Trophoblast cell (in vitro differentiated cells and primary cell): ENCODE results near the gene SLX4IP.

Experiments
- DNase-seq, 2 donors: peaks; one replicate each; pipeline ENCODE4 v3.0.0-alpha.2; 2016
- H2AFZ ChIP-seq: 2 replicates; pipeline ENCODE4 v1.6.1; 2013; ENCODE audit warnings: low read length, moderate library complexity, mild to moderate bottlenecking; ENCODE audit not compliant: insufficient read depth, poor library complexity
- H2AK5ac ChIP-seq: 2 replicates; pipeline ENCODE4 v1.6.1; 2013; ENCODE audit warnings: mild to moderate bottlenecking, low read length
- H2BK120ac ChIP-seq: 2 replicates; pipeline ENCODE4 v1.6.1; 2013; ENCODE audit warnings: low read length, mild to moderate bottlenecking, moderate library complexity; ENCODE audit not compliant: insufficient read depth, poor library complexity
- H2BK12ac ChIP-seq: 2 replicates; pipeline ENCODE4 v1.6.1; 2013; ENCODE audit warnings: mild to moderate bottlenecking, low read length, moderate library complexity
- H2BK5ac ChIP-seq: 2 replicates; pipeline ENCODE4 v1.6.1; 2013; ENCODE audit warnings: low read length, low read depth, moderate library complexity, mild to moderate bottlenecking; ENCODE audit not compliant: poor library complexity
- H3K14ac ChIP-seq: 2 replicates; pipeline ENCODE4 v1.6.1; 2013; ENCODE audit warnings: mild to moderate bottlenecking, low read length
- H3K18ac ChIP-seq: 2 replicates; pipeline ENCODE4 v1.6.1; 2013; ENCODE audit warnings: mild to moderate bottlenecking, low read length
- H3K23ac ChIP-seq: 2 replicates; pipeline ENCODE4 v1.6.1; 2013; ENCODE audit warnings: low read length
- H3K27ac ChIP-seq: 2 replicates; pipeline ENCODE4 v1.5.1; 2013; ENCODE audit warnings: low read depth, mild to moderate bottlenecking, inconsistent platforms, low read length, moderate library complexity
- H3K27me3 ChIP-seq: 2 replicates; pipeline ENCODE4 v1.6.1; 2013; ENCODE audit warnings: inconsistent platforms, mild to moderate bottlenecking, low read length, moderate library complexity; ENCODE audit not compliant: insufficient read depth
- H3K36me3 ChIP-seq, 2 experiments: 1 replicate in 1 of 2; 2 replicates in 1 of 2; pipeline ENCODE4 v1.6.1; 2013; ENCODE audit warnings: low read length in 2 of 2, mild to moderate bottlenecking in 2 of 2, moderate library complexity in 1 of 2; ENCODE audit not compliant: insufficient read depth in 2 of 2, control insufficient read depth in 1 of 2
- H3K4ac ChIP-seq: 2 replicates; pipeline ENCODE4 v1.6.1; 2013; ENCODE audit warnings: low read depth, mild to moderate bottlenecking, low read length, moderate library complexity
- H3K4me1 ChIP-seq, 2 experiments: 1 replicate in 1 of 2; 2 replicates in 1 of 2; pipeline ENCODE4 v1.6.1; 2013; ENCODE audit warnings: low read length in 2 of 2, mild to moderate bottlenecking in 2 of 2, moderate library complexity in 1 of 2; ENCODE audit not compliant: insufficient read depth in 2 of 2, control insufficient read depth in 1 of 2
- H3K4me2 ChIP-seq: 2 replicates; pipeline ENCODE4 v1.6.1; 2013; ENCODE audit warnings: inconsistent platforms, mild to moderate bottlenecking, low read length, moderate library complexity
- H3K4me3 ChIP-seq: 2 replicates; pipeline ENCODE4 v1.5.1; 2013; ENCODE audit warnings: mild to moderate bottlenecking, low read depth, low read length, inconsistent platforms
- H3K79me1 ChIP-seq: one replicate; pipeline ENCODE4 v1.6.1; 2013; ENCODE audit warnings: low read length
- H3K79me2 ChIP-seq: 2 replicates; pipeline ENCODE4 v1.6.1; 2013; ENCODE audit warnings: low read length, mild to moderate bottlenecking; ENCODE audit not compliant: control insufficient read depth, insufficient read depth, poor library complexity
- H3K9ac ChIP-seq: 2 replicates; pipeline ENCODE4 v1.6.1; 2013; ENCODE audit warnings: mild to moderate bottlenecking, low read length
- H3K9me3 ChIP-seq: 2 replicates; pipeline ENCODE4 v1.6.1; 2013; ENCODE audit warnings: low read depth, mild to moderate bottlenecking, control low read depth, inconsistent platforms, low read length; ENCODE audit not compliant: insufficient read depth
- H4K12ac ChIP-seq: 2 replicates; pipeline ENCODE4 v1.6.1; 2013; ENCODE audit warnings: low read depth, mild to moderate bottlenecking, low read length, moderate library complexity
- H4K8ac ChIP-seq: 2 replicates; pipeline ENCODE4 v1.6.1; 2013; ENCODE audit warnings: low read depth, mild to moderate bottlenecking, low read length, moderate library complexity
- H4K91ac ChIP-seq: one replicate; pipeline ENCODE4 v1.6.1; 2013; ENCODE audit warnings: low read depth, mild to moderate bottlenecking, low read length, moderate library complexity
- WGBS: extraction: QIAGEN DNeasy Blood & Tissue Kit; methylation state at CpG from one replicate; pipeline ENCODE4 v1.1.7; 2013; ENCODE audit warnings: missing lambda C conversion rate; ENCODE audit not compliant: insufficient read length, insufficient coverage; ENCODE audit errors: extremely low coverage; 5-methylcytosine and 5-hydroxymethylcytosine counted together

SLX4IP gene

GRCh38 chr20:10662661-10663458, 227.8 kb downstream of the SLX4IP start:
- H3K79me1 ChIP-seq: peaks cover 15% of the 10 kb centered on the region
- no peak overlapping the region for H4K91ac ChIP-seq
- H3K14ac ChIP-seq: no peak overlapping the region
- H2BK12ac ChIP-seq: no peak overlapping the region
- no peak overlapping the region for H2AK5ac ChIP-seq
- H3K4me1 ChIP-seq: peaks cover 36 to 50% of the 10 kb centered on the region in 2 experiments
- no peak overlapping the region for H4K8ac ChIP-seq
- no peak overlapping the region for H3K9ac ChIP-seq
- H3K4me3 ChIP-seq: no peak overlapping the region
- no peaks in the 10 kb centered on the region for H3K79me2 ChIP-seq
- no peak overlapping the region for H3K4me2 ChIP-seq
- no peak overlapping the region for H3K4ac ChIP-seq
- peaks cover 38 to 62% of the 10 kb centered on the region in 2 experiments for H3K36me3 ChIP-seq
- no peak overlapping the region for H2AFZ ChIP-seq
- no peak overlapping the region for H4K12ac ChIP-seq
- H3K18ac ChIP-seq: no peak overlapping the region
- H3K27ac ChIP-seq: no peak overlapping the region
- H2BK5ac ChIP-seq: no peak overlapping the region
- no peak for DNase-seq
- H3K27me3 ChIP-seq: no peaks in the 10 kb centered on the region
- no peak overlapping the region for H2BK120ac ChIP-seq
- H3K9me3 ChIP-seq: peaks cover 8% of the 10 kb centered on the region
- no CpG with 5 or more reads among the region's 10 CpGs for whole genome bisulfite sequencing
- no peak overlapping the region for H3K23ac ChIP-seq

- Histone ChIP-seq H3K9me3 (peaks cover 5% of the 10 kb centered on the region), H3K79me1 (peaks cover 15% of the 10 kb centered on the region), H3K4me3 (no peak overlapping the region), H4K8ac (no peak overlapping the region), H3K9ac (no peak overlapping the region), H2BK120ac (no peak overlapping the region), H3K27ac (no peak overlapping the region), H2BK12ac (no peak overlapping the region), H3K36me3 (peaks cover 32 to 59% of the 10 kb centered on the region in 2 experiments), H2AFZ (no peak overlapping the region), H3K18ac (no peak overlapping the region), H2BK5ac (no peak overlapping the region), H4K91ac (no peak overlapping the region), H3K4ac (no peak overlapping the region), H3K4me1 (peaks cover 31 to 45% of the 10 kb centered on the region in 2 experiments), H4K12ac (no peak overlapping the region), H3K14ac (no peak overlapping the region), H3K27me3 (no peaks in the 10 kb centered on the region), H3K23ac (no peak overlapping the region), H3K79me2 (no peaks in the 10 kb centered on the region), H3K4me2 (no peak overlapping the region), H2AK5ac (no peak overlapping the region)
- WGBS: no CpG with 5 or more reads among the region's 8 CpGs
- DNase-seq: no peak
Observed at GRCh38 chr20:10663756-10664155, 228.7 kb downstream of the SLX4IP start.

GRCh38 chr20:10665027-10665561, 230.0 kb downstream of the SLX4IP start:
- Histone ChIP-seq H2AK5ac (no peak overlapping the region), H3K4ac (no peak overlapping the region), H3K23ac (no peak overlapping the region), H3K9me3 (peaks cover 5% of the 10 kb centered on the region), H4K12ac (no peak overlapping the region), H3K4me1 (peaks cover 28 to 40% of the 10 kb centered on the region in 2 experiments), H3K4me3 (no peak overlapping the region), H4K8ac (no peak overlapping the region), H3K36me3 (peaks cover 30 to 63% of the 10 kb centered on the region in 2 experiments), H2BK5ac (no peak overlapping the region), H3K27ac (no peak overlapping the region), H3K4me2 (no peak overlapping the region), H3K79me1 (peaks cover 13% of the 10 kb centered on the region), H4K91ac (no peak overlapping the region), H2BK12ac (no peak overlapping the region), H3K9ac (no peak overlapping the region), H3K27me3 (no peaks in the 10 kb centered on the region), H2AFZ (no peak overlapping the region), H3K18ac (no peak overlapping the region), H3K14ac (no peak overlapping the region), H3K79me2 (no peaks in the 10 kb centered on the region), H2BK120ac (no peak overlapping the region)
- DNase-seq: no peak
- no CpG with 5 or more reads among the region's 7 CpGs for WGBS

- no peak for DNase-seq
- H3K4ac ChIP-seq: no peak overlapping the region
- peaks cover 27 to 61% of the 10 kb centered on the region in 2 experiments for H3K36me3 ChIP-seq
- H2BK12ac ChIP-seq: peak overlapping the region; percentile 53
- H3K4me2 ChIP-seq: no peak overlapping the region
- H4K8ac ChIP-seq: no peak overlapping the region
- no peak overlapping the region for H2BK5ac ChIP-seq
- H3K27me3 ChIP-seq: no peaks in the 10 kb centered on the region
- no peak overlapping the region for H4K12ac ChIP-seq
- no CpG with 5 or more reads among the region's 6 CpGs for WGBS
- no peak overlapping the region for H2BK120ac ChIP-seq
- peak overlapping the region; percentile 71 for H3K27ac ChIP-seq
- no peak overlapping the region for H3K9ac ChIP-seq
- H3K79me2 ChIP-seq: no peaks in the 10 kb centered on the region
- H3K14ac ChIP-seq: peak overlapping the region; percentile 11
- H3K23ac ChIP-seq: no peak overlapping the region
- H2AFZ ChIP-seq: no peak overlapping the region
- H3K4me3 ChIP-seq: no peak overlapping the region
- peak overlapping the region; percentile 50 for H3K18ac ChIP-seq
- no peak overlapping the region for H2AK5ac ChIP-seq
- peaks cover 8% of the 10 kb centered on the region for H3K79me1 ChIP-seq
- peaks cover 22 to 36% of the 10 kb centered on the region in 2 experiments for H3K4me1 ChIP-seq
- H4K91ac ChIP-seq: no peak overlapping the region
- H3K9me3 ChIP-seq: peaks cover 5% of the 10 kb centered on the region
Observed at GRCh38 chr20:10665791-10666190, 230.7 kb downstream of the SLX4IP start.
